SK-N-MC (cell line): ENCODE results near the gene MED13L.

ENCODE experiments used
- EZH2 ChIP-seq: fragments of 200-600 bp; sonication (generic); IDR thresholded peaks from one replicate; pipeline ENCODE4 v1.6.1; 2017; ENCODE audit warnings: antibody characterized with exemption
- FOXP2 ChIP-seq: optimal IDR thresholded peaks from 2 replicates; pipeline ENCODE3; 2011; ENCODE audit warnings: mild to moderate bottlenecking, moderate library complexity; ENCODE audit not compliant: insufficient read depth; ENCODE audit errors: extremely low read length, control extremely low read depth
- POLR2AphosphoS5 ChIP-seq: IDR thresholded peaks from 2 replicates; pipeline ENCODE4 v1.6.1; 2012; ENCODE audit warnings: mild to moderate bottlenecking, low read depth, low read length, borderline replicate concordance

- TF ChIP-seq EZH2 (no peak), POLR2AphosphoS5 (no peak), FOXP2 (no peak)
Observed at GRCh38 chr12:116204169-116204568, 73.3 kb downstream of the MED13L start.
